LHCN-M2 (cell line): ENCODE results near the gene RIMKLB. TPM values are rescaled to one million over a fixed set of nuclear protein-coding genes. Genes with fewer than 3 reads are reported as not detected.
"Not testable (repeated sequence)": the region's sequence is repeated elsewhere in the genome, so short reads cannot be mapped to it uniquely, and the experiment has no call there.

ENCODE experiments used
- DNase-seq: peaks from one replicate; pipeline ENCODE4 v3.0.0-alpha.2; 2012; ENCODE audit warnings: low read depth
- total RNA-seq: library from RNA; depleted of rRNA; stranded (reverse); fragments of >200 nt; gene quantifications from 2 replicates; pipeline ENCODE4 v1.2.3, GENCODE V29; 2014; rRNA removed

Gene RIMKLB
- total RNA-seq, 1 experiment from 2014 or later, result 15.7 TPM

DNA sequence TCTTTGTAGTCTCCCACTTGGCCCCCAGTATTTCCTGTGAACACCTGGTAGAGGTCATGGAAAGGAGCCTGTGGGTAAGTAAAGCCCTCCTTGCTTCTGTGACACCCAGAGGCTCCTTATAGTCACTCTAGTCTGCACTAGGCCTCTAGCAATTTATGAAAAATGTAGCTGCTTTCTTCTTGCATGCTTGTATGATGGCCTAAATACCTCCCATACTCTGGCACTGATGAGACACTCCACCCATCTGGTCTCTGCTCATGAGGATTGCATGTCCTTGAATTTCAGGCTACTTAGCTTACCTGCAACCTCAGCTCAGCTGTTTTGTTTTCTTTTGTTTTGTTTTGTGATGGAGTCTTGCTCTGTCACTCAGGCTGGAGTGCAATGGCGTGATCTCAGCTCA is 120.1 kb downstream of the RIMKLB start:
- no peak for DNase-seq

DNA sequence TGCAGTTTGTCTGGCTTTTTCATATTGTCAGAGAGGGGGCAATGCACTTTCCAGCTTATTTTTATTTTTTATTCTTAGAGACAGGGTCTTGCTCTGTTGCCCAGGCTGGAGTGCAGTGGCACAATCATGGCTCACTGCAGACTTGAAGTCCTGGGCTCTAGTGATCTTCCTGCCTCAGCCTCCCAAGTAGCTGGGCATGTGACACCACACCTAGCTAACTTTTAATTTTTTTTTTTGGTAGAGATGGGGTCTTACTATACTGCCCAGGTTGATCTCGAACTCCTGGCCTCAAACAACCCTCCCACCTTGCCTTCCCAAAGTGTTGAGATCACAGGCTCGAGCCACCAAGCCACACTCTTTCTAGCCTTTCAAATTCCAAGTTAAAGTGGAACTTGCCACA is 120.7 kb downstream of the RIMKLB start:
- DNase-seq, result no peak

DNA sequence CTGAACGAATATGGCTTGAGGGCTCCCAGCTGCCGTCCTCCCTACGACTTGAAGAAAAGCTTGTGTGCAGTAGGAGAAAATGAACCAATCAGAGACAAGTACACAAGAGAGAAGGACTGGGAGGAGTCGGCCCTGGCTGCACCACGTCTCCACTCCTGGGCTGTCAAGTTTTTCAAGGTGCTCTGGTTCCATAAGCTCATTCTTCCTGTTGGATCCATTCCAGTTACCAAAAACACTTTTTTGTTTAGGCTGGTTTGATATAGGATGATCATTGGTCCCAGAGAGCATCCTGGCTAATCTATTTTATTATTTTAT is 121.8 kb downstream of the RIMKLB start:
- peak; percentile 1 for DNase-seq

DNA sequence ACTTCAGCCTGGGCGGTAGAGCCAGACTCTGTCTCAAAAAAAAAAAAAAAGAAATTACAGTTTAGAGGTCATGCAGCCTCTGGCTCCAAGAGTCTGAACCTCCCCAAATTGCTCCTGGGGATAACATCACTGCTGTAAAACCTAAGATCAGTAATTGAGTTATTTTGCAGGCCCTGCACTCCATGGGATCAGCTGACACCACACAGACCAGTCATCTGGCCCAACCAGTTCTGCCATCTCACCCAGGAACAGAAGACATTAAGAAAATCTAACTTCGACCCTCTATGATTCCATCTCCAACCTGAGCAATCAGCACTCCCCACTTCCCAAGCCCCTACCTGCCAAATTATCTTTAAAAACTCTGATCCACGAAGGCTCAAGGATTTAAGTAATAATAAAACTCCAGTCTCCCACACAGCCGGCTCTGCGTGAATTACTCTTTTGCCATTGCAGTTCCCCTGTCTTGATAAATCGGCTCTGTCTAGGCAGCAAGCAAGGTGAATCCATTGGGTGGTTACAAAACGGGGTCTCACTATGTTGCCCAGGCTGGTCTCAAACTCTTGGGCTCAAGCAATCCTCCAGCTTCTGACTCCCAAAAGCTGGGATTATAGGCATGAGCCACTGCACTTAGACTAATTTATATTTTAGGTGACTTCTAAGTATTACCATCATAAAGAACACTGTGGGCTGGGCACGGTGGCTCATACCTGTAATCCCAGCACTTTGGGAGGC is 123.1 kb downstream of the RIMKLB start:
- not testable (repeated sequence) for DNase-seq

DNA sequence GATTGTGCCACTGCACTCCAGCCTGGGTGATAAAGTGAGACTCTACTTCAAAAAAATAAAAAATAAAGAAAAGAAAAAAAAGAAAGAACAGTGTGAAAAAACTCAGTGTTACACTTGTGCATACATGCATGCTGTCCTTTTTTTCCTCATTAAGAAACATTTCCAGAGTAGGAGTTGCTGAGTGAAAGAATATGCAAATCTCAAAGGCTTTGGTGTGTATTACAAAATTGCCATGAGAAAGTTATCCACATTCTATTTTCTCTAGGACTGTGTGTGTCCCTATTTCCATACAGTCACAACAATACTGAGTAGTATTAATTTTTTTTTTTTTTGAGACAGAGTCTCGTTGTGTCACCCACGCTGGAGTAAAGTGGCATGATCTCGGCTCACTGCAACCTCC is 123.8 kb downstream of the RIMKLB start:
- DNase-seq, result no peak

DNA sequence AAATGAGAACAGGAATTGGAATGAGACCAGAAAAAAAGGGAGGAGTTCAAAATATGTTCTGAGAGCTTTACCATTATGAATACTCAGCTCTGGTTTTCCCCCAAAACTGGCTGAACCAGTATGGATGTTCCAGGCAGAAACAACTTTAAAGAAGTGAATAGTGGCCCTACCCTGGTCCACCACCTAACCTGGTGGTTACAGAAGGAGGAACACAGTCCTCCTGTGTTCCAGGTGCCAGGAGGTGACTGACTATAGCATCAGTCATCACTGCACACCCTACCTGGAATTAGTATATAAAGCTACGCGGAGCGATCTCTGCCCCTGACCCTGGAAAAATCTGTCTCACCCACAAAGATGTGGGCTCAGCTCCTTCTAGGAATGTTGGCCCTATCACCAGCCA is 124.5 kb downstream of the RIMKLB start, which contains the start of gene A2ML1:
TSS of gene A2ML1 (plus strand) at position 324 of the 400 bp plus-strand sequence. CDS start at position 355, 31 bp downstream.
- DNase-seq, result no peak

DNA sequence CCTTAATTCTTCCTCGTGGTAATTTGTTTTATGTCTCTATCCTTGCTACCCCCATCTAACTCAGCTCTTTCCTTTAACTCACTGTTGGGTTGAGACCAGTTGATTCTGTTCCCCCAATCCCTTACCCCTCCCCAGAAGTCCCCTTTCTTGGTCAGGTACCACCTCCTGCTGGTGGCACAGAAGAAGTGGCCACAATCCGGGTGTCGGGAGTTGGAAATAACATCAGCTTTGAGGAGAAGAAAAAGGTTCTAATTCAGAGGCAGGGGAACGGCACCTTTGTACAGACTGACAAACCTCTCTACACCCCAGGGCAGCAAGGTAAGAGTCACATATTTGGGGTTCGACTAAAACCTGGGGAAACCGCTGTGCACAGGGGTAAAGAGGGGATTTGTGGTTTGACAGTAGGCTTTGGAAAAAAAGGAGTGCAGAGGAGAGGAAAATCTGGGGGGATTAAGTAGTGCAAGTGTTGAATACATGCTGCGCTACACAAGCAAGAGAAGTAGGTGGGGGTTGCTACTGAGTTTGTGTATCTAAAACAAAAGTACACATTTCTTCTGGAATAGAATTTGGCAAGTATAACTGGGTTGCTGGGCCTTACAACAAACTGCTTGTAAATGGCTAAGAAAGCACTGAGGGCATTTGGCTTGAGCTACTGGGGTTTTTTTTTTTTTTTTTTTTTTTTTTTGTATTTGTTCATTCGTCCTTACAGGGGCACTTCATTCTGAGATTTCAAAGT is 125.9 kb downstream of the RIMKLB start:
- DNase-seq, result peak; percentile 2

DNA sequence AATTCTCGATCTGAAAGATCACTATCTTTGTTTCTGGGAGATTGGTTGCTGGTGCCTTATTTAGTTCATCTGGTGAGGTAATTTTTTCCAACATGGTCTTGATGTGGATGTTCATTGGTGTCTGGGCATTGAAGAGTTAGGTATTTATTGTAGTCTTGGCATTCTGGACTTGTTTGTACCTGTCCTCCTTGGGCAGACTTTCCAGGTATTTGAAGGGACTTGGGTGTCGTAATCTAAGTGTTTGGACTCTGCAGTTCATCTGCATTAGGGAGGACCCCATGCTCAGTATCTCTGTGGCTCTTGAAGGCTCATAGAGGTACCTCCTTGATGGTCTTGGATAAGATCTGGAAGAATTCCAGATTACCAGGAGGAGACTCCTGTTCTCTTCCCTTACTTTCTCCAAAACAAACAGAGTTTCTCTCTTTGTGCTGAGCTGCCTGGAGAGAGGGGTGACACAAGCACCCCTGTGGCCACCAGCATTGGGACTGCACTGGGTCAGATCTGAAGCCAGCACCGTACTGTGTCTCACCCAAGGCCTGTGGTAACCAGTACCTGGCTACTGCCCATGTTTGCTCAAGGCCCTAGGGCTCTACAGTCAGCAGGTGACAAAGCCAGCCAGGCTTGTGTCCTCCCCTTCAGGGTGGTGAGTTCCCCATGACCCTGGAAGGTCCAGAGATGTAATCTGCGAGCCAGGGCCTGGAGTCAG is 129.9 kb downstream of the RIMKLB start:
- no peak for DNase-seq

DNA sequence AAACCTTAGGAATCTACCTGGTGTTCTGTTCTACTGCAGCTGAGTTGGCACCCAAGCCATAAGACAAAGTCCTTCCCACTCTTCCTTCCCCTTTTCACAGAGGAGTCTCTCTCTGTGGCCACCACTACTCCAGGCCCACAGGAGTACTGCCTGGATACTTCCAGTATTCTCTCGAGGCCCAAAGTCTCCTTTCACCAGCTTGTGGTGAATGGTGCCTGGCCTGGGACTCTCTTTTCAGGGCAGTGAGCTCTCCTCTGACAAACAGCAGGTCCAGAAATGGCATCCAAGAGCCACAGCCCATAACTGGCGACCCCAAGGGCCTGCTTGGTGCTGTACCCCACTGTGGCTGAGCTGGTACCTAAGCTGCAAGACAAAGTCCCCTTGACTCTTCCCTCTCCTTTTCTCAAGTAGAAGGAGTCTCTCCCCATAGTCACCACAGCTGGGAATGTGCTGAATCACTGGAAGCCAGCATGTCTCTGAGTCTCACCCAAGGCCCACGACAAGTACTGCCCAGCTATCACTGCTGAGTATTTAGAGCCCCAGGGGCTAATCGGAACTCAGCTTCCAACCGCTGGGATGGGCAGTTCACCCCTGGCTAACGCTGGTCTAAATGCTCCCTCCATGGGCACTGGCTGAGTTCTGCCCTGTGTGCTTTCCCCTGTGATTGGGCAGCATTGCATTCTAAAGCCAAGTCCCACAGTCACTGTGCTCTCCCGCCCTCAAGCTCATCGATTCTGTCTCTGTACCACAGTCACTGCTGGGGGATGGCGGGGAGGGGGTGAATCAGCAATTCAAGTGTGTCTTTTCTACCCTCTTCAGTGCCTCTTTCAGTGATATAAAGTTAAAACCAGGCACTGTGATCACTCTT is 130.7 kb downstream of the RIMKLB start:
- DNase-seq, result no peak

DNA sequence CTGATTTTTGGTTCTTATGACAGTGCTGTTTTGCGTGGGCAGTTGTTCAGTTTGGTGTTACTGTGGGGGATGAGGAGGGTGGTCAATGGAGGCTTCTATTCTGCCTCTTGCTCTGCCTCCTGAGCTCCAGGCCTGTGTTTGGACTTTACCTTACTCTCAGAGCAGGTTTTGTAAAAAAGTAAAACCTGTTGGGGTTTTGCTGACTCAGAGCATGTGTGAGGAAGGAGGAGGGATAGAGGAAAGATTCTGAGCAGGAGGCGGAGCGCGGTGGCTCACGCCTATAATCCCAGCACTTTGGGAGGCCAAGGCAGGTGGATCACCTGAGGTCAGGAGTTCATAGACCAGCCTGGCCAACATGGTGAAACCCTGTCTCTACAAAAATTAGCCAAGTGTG is 131.3 kb downstream of the RIMKLB start:
- DNase-seq, result no peak

DNA sequence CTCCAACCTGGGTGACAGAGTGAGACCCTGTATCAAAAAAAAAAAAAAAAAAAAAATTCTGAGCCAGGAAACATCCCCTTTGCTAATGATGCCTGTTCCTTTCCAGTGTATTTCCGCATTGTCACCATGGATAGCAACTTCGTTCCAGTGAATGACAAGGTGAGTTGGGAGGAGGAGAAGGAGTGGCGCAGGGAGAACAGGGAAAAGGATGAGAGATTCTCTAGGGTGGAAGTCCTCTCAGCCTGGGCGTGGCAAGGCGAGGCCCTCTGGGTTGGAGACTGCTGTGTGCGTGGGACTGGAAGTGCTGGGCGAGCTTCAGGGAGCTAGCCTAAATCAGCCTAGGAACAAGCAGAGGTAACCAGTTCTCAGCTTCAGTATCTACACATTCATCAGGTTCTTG is 131.8 kb downstream of the RIMKLB start:
- DNase-seq, result no peak

DNA sequence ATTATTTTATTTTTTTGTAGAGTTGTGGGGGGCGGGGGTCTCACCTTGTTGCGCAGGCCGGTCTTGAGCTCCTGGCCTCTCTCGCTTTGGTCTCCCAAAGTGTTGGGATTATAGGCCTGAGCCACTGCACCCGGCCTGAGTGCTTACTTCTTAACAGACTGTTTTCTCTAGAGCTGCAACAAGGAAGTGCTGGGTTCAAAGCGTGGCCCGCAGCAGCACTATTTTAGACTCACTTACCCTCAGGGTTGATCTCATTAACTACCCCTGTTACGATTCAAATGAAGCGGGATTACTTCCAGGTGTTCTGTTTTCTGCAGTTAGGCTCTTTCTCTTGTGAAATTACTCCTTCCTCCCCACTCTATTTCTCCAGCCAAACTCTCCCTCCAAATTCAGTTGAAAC is 133.3 kb downstream of the RIMKLB start:
- DNase-seq, result no peak

DNA sequence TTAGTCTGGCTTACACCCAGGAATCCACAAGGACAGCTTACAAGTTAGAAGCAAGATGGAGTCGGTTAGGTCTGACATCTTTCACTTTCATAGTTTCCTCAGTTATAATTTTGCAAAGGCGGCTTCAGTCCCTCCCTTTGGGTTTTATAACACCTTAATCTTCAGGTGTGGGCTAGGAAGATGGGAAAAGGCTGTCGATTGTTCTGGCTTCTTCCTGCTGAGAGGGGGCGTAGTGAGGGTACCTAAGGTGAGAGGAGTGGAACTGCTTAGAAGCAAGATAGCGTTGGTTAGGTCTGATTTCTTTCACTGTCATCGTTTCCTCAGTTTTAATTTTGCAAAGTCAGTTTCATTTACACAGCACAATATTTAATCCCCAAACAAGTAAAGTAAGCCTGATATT is 134.7 kb downstream of the RIMKLB start:
- no peak for DNase-seq

Other genes starting within 250 kb of the RIMKLB start
- gene CLEC6A, start 242.0 kb upstream of the RIMKLB start, total RNA-seq, result not detected in 2 replicates
- not detected in 2 replicates for gene CLEC4D, start 184.5 kb upstream of the RIMKLB start, total RNA-seq
- not detected in 2 replicates for gene CLEC4E, start 157.1 kb upstream of the RIMKLB start, total RNA-seq
- gene AICDA, start 85.1 kb upstream of the RIMKLB start, total RNA-seq, result not detected in 2 replicates
- 22.7 and 25.8 TPM in 2 replicates for gene MFAP5, start 35.2 kb upstream of the RIMKLB start, total RNA-seq
- gene A2ML1, start 124.6 kb downstream of the RIMKLB start, total RNA-seq, result not detected in 2 replicates
- 11.6 and 18.7 TPM in 2 replicates for gene PHC1, start 216.5 kb downstream of the RIMKLB start, total RNA-seq